HG02840 (cell line): ENCODE measurements around the gene BRD1.
"Not testable (repeated sequence)": the region's sequence is repeated elsewhere in the genome, so short reads cannot be mapped to it uniquely, and the experiment has no call there.

Experiments used
- ATAC-seq: cut with Tn5 transposase; IDR thresholded peaks from one replicate; pipeline ENCODE4 v1.9.1; 2021; ENCODE audit warnings: mild to moderate bottlenecking, moderate library complexity, moderate number of reproducible peaks; ENCODE audit not compliant: unreplicated experiment, low FRiP score

BRD1 gene

GRCh38 chr22:49853981-49854831 is 26.5 kb upstream of the BRD1 start:
- ATAC-seq, result peak; percentile 23

GRCh38 chr22:49852898-49853894 is 25.5 kb upstream of the BRD1 start, which contains the start of gene ZBED4:
ZBED4 (plus strand) TSS chr22:49853844; CDS start chr22:49883663, 29,819 bp downstream.
- ATAC-seq, result peak; percentile 85

- not testable (repeated sequence) for ATAC-seq
These were observed 24.9 kb upstream of the BRD1 start for GRCh38 chr22:49852568-49852897.

- no peak for ATAC-seq
These were observed 23.5 kb upstream of the BRD1 start for GRCh38 chr22:49850959-49851802.

- no peak for ATAC-seq
These were observed 22.6 kb upstream of the BRD1 start for GRCh38 chr22:49850021-49850911.

GRCh38 chr22:49849161-49850020 is 21.7 kb upstream of the BRD1 start:
- no peak for ATAC-seq

- ATAC-seq, result no peak
These were observed 21.1 kb upstream of the BRD1 start for GRCh38 chr22:49848690-49849160.

- ATAC-seq, result no peak
These were observed 20.3 kb upstream of the BRD1 start for GRCh38 chr22:49847751-49848689.

GRCh38 chr22:49845666-49846459 is 18.2 kb upstream of the BRD1 start:
- ATAC-seq, result no peak

- no peak for ATAC-seq
These were observed 17.6 kb upstream of the BRD1 start for GRCh38 chr22:49845241-49845640.

- ATAC-seq, result no peak
These were observed 11.4 kb upstream of the BRD1 start for GRCh38 chr22:49838771-49839717.

- ATAC-seq, result no peak
These were observed 5.8 kb upstream of the BRD1 start for GRCh38 chr22:49833340-49834007.

- ATAC-seq, result no peak
These were observed 1.6 kb upstream of the BRD1 start for GRCh38 chr22:49829044-49829853.

GRCh38 chr22:49828599-49828965 is 909 bp upstream of the BRD1 start:
- ATAC-seq, result no peak
